NCI-H69 (cell line): Measurements from ENCODE around the gene HMGXB3.

Experiments used
- DNase-seq: peaks from one replicate; lab custom pipeline; 2025; lab: John Stamatoyannopoulos, UW

Gene HMGXB3

DNA sequence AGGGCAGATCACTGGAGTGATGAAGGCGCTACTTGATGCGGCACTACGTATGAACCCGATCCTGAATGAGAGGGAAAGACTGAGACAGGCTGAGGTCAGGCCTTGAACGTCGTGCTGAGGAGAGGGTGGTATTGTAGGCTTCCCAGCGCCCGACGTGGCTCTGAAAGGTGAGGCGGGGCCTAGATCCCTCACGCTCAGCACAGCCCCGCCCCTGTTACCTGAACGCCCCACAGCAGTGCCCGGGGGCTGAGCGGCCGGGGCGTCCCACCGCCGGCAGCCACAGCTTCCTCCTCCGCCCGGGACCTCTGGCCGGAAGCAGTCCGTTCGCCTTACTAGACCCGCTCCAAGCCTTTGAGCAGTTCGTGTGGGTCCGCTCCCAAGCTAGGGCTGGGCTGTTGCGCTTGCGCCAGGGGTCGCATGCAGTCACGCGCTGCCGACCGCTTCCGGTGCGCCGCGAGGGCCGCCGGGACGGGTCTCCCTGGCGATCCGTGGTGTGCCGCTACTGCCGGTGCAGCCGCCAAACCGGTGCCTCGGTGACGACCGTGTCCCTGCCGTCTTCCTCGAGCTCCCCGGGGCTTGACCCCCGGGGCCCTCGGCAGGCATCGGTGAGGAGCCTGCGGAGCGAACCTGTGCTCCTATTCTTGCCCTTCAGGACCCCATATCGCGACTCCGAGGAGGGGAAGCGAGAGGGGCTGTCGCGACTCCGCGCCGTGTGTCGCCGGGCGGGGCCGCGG lies at the start of gene HMGXB3, which contains the start of gene TIGD6:
TSS of gene HMGXB3 (plus strand) at position 484 of the 734 bp plus-strand sequence. CDS start 4,114 bp downstream, outside the sequence.
TSS of gene TIGD6 (minus strand) at position 399 of the 734 bp plus-strand sequence. CDS start 4,306 bp downstream, outside the sequence.
- DNase-seq, result peak; percentile 97

- DNase-seq, result no peak
Measured at GRCh38 chr5:149951138-149951749, 49.3 kb upstream of the HMGXB3 start.

DNA sequence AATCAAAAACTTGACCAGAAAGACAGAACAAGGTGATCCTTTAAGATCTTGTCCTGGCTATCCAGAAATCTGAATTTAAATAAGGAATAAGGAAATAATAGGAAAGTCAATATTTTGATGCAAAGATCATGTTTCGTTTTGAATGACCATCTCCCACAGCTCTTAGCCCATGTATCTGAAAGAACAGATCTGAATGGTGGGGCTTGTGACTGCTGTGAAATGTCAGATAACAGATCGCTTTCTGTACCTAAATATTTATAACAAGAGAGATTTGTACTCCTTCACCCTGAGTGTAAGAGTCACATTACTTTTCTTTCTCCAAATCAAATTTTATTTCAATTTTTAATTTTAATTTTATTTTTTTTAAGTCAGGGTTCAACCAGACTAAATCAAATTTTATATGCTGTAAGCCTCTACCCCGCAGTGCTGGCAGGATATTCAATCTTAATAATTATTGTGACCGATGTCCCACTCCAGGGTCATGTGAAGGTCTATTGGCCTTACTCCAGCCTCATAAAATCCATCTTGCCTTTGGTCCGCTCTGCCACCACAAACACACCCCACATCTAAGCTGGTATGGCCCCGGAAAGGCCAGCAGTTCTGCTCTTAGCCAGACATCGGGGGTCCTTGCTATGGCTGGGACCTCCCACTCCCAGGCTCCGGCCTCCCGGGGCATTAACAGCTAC lies 47.0 kb upstream of the HMGXB3 start:
- no peak for DNase-seq

DNA sequence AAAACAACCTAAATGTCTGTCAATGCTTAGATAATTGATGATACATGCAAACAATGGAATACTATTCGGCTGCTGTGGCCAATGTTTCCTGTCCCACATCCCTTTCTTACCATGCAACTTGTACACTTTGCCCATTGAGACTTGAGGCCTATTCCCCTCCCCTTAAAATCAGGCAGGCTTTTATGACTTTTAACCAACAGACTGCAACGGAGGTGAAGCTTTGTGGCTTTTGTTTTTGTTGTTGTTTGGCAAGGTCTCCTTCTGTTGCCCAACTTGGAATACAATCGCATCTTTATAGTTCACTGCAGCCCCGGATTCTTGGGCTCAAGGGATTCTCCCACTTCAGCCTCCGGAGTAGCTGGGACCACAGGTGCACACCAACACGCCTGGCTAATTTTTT lies 45.7 kb upstream of the HMGXB3 start:
- DNase-seq, result no peak

DNA sequence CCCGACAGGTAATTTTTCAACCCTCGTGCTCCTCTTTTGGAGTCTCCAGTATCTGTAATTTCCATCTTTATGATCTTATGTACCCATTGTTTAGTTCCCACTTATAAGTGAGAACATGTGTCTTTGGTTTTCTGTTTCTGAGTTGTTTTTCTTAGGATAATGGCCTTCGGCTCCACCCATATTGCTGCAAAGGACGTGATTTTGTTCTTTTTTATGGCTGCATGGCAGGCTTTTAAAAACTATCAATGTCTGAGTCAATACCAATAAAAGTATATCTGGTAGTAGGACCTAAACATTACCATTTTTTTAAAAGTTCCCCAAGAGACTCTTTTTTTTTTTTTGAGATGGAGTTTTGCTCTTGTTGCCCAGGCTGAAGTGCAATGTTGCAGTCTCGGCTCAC lies 43.9 kb upstream of the HMGXB3 start:
- no peak for DNase-seq

- peak; percentile 71 for DNase-seq
Measured at GRCh38 chr5:149957855-149958254, 42.7 kb upstream of the HMGXB3 start.

GRCh38 chr5:149959406-149960236 lies 40.9 kb upstream of the HMGXB3 start:
- peak; percentile 70 for DNase-seq

GRCh38 chr5:149960272-149961185 lies 40.0 kb upstream of the HMGXB3 start, which contains the start of gene SLC26A2:
SLC26A2 (plus strand) TSS chr5:149960758; CDS start chr5:149977653, 16,895 bp downstream.
- DNase-seq, result peak; percentile 99

DNA sequence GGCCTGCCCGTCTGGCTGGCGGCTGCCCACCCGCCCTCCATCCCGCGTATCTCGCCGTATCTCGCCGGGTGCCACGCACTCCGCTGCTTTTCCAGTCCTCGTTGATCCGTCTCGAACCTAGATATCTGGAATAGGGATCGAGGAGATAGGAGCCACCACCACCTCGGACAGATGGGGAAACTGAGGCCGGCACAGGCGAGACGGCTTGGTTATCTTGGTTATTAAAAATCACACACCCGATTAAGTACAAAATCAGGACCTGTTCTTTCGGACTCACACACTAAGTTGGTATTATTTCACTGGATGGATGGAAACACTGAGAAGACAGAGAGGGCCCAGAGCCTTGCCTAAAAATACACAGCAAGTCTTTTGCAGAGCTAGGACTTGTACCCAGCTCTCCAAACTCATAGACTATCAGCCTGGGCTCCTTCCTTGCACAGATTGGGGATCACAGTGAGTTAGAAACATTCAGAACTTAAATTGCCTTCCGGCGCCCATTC lies 39.3 kb upstream of the HMGXB3 start:
- DNase-seq, result peak; percentile 28

DNA sequence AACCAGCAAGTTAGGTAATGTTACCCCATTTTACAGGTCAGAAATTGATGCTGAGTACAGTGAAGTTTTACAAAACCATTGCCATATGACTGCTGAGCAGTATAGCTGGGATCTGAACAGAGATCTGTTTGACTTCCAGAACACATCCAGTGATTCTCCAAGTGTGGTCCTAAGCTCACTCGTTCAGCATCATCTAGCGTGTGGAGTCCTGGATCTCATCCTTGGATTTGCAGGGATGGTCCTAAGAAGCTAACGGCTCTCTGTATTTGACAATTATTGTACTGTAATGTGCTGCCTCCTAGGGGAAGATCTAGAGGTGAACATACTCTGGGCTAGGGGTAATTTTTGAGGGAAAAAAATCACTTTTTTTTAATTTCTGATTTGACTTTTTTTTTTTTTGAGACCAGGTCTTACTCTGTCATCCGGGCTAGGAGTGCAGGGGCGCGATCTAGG lies 38.6 kb upstream of the HMGXB3 start:
- DNase-seq, result peak; percentile 72

- no peak for DNase-seq
Measured at GRCh38 chr5:149962601-149963300, 37.8 kb upstream of the HMGXB3 start.

DNA sequence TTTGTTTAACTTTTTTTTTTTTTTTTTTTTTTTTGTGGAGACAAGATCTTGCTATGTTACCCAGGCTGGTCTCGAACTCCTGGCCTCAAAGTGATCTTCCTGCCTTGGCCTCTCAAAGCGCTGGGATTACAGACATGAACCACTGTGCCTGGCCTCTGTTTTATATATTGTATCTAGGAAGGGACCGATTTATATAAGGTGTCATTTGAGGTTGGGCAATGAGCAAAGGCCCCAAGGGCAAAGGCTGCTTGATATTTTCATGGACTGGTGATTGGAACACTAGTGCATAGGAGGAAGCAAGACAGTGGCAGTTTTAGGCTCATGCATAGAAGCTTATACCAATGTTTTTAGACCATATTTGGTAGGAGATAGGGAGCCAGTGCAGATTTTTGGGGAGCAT lies 36.8 kb upstream of the HMGXB3 start:
- no peak for DNase-seq

GRCh38 chr5:149966946-149967345 lies 33.6 kb upstream of the HMGXB3 start:
- no peak for DNase-seq

- DNase-seq, result no peak
Measured at GRCh38 chr5:149969181-149969930, 31.2 kb upstream of the HMGXB3 start.

- DNase-seq, result no peak
Measured at GRCh38 chr5:149975409-149975808, 25.1 kb upstream of the HMGXB3 start.

DNA sequence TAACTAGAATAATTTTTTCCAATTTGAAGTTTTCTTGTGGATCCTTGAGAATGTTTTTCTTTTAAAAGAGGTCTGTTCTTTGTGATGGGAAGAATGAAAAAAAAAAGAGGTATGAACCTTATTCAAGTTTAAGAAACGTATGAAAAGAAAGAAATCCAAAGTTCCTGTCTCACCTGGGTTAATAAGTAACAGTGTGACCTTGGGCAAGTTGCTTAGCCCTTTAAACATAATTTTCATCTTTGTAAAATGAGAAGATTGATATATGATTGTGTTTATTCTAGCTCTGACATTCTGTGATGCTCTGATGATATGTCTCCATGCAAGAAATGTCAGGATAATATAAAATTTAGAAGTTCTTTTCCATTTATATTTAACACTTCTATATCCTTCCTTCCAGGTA lies 20.6 kb upstream of the HMGXB3 start:
- DNase-seq, result no peak

- DNase-seq, result no peak
Measured at GRCh38 chr5:149981206-149981605, 19.3 kb upstream of the HMGXB3 start.

GRCh38 chr5:149982505-149982904 lies 18.0 kb upstream of the HMGXB3 start:
- DNase-seq, result no peak

DNA sequence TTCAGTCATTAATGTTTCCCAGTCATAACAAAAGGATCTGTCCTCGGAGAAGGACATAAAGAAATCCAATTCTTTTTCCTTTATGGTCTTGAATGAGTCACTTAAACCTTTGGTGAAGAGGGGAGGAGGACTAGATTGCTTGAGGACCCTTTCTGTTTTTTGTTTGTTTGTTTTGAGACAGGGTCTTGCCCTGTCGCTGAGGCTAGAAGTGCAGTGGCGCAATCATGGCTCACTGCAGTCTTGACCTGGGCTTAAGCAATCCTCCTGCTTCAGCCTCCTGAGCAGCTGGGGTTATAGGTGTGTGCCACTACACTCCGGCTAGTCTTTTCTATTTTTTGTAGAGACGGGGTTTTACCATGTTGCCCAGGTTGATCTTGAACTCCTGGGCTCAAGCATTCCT lies 12.4 kb upstream of the HMGXB3 start:
- no peak for DNase-seq
